Pulmonary artery endothelial cell (primary cell): ENCODE results near the gene TMEM89. TPM values are rescaled to one million over a fixed set of nuclear protein-coding genes. Genes with fewer than 3 reads are reported as not detected.

Experiments
- DNase-seq: peaks from one replicate; pipeline ENCODE4 v3.0.0-alpha.2; 2011; ENCODE audit warnings: low read depth, low spot score
- total RNA-seq: library from RNA; depleted of rRNA; stranded (reverse); fragments of >200 nt; gene quantifications from 2 replicates; pipeline ENCODE4 v1.2.3, GENCODE V29; 2014

Gene TMEM89
- total RNA-seq, 1 donor from 2014 or later = not detected

GRCh38 chr3:48642605-48643004 lies 21.0 kb upstream of the TMEM89 start:
- no peak for DNase-seq

- DNase-seq = no peak
Observed at GRCh38 chr3:48641396-48641795, 19.8 kb upstream of the TMEM89 start.

- DNase-seq = no peak
Observed at GRCh38 chr3:48639944-48640606, 18.5 kb upstream of the TMEM89 start.

GRCh38 chr3:48637305-48637704 lies 15.7 kb upstream of the TMEM89 start:
- no peak for DNase-seq

GRCh38 chr3:48636149-48636655 lies 14.6 kb upstream of the TMEM89 start:
- DNase-seq = no peak

- DNase-seq = peak; percentile 84
Observed at GRCh38 chr3:48635222-48636021, 13.9 kb upstream of the TMEM89 start, which contains the start of gene SLC26A6. Gene SLC26A6, minus strand, starts transcription at chr3:48635461. Its CDS starts 68 bp downstream, at chr3:48635393.

- no peak for DNase-seq
Observed at GRCh38 chr3:48634661-48635221, 13.2 kb upstream of the TMEM89 start.

GRCh38 chr3:48633743-48634142 lies 12.2 kb upstream of the TMEM89 start:
- DNase-seq = no peak

GRCh38 chr3:48633256-48633655 lies 11.7 kb upstream of the TMEM89 start:
- DNase-seq = no peak

- no peak for DNase-seq
Observed at GRCh38 chr3:48631516-48632448, 10.2 kb upstream of the TMEM89 start.

- no peak for DNase-seq
Observed at GRCh38 chr3:48630833-48631232, 9.3 kb upstream of the TMEM89 start.

GRCh38 chr3:48630407-48630806 lies 8.8 kb upstream of the TMEM89 start:
- DNase-seq = no peak

GRCh38 chr3:48629894-48630293 lies 8.3 kb upstream of the TMEM89 start:
- no peak for DNase-seq

GRCh38 chr3:48628277-48629017 lies 6.9 kb upstream of the TMEM89 start:
- DNase-seq = no peak

GRCh38 chr3:48625600-48625999 lies 4.0 kb upstream of the TMEM89 start:
- no peak for DNase-seq

GRCh38 chr3:48624767-48625166 lies 3.2 kb upstream of the TMEM89 start:
- no peak for DNase-seq

- no peak for DNase-seq
Observed at GRCh38 chr3:48623851-48624547, 2.4 kb upstream of the TMEM89 start.

GRCh38 chr3:48619541-48620524 lies 1.7 kb downstream of the TMEM89 start:
- no peak for DNase-seq

GRCh38 chr3:48617559-48617958 lies 4.0 kb downstream of the TMEM89 start:
- DNase-seq = no peak
